Esophagus squamous epithelium (tissue), 5 donors: Measurements from ENCODE around the gene LDB3. TPM values are rescaled to one million over a fixed set of nuclear protein-coding genes. Genes with fewer than 3 reads are reported as not detected.

Experiments
- DNase-seq: peaks from one replicate; lab custom pipeline; 2025; lab: John Stamatoyannopoulos, UW
- H3K27ac ChIP-seq, 4 donors: fragments of 200-600 bp; sonication (generic); one replicate each; pipeline ENCODE4 v1.5.1; 2016 to 2019; ENCODE audit warnings: mild to moderate bottlenecking in 1 of 4
- H3K27me3 ChIP-seq, 4 donors: fragments of 200-600 bp; sonication (generic); 1 replicate in 3 of 4; 2 replicates in 1 of 4; pipeline versions ENCODE4 v1.5.1 to v1.6.0; 2017 to 2021; ENCODE audit warnings: antibody characterized with exemption in 1 of 4
- H3K36me3 ChIP-seq, 3 donors: fragments of 200-600 bp; sonication (generic); one replicate each; pipeline ENCODE4 v1.5.1; 2016 to 2019
- H3K4me1 ChIP-seq, 3 donors: fragments of 200-600 bp; sonication (generic); one replicate each; pipeline ENCODE4 v1.5.1; 2017 to 2019
- H3K4me3 ChIP-seq, 4 donors: fragments of 200-600 bp; sonication (generic); 1 replicate in 3 of 4; 2 replicates in 1 of 4; pipeline ENCODE4 v1.5.1; 2016 to 2019; ENCODE audit warnings: mild to moderate bottlenecking in 2 of 4, moderate library complexity in 1 of 4
- H3K9me3 ChIP-seq, 3 donors: fragments of 200-600 bp; sonication (generic); one replicate each; pipeline ENCODE4 v1.5.1; 2016 to 2019
- CTCF ChIP-seq, 6 experiments: fragments of 450-650 bp in 4 of 6; fragments of 200-600 bp in 2 of 6; sonication (generic) in 2 of 6; IDR thresholded peaks; one replicate each; pipeline ENCODE4 v1.5.1; 2016 to 2019; ENCODE audit warnings: antibody characterized with exemption in 6 of 6, mild to moderate bottlenecking in 4 of 6, moderate library complexity in 4 of 6
- POLR2A ChIP-seq, 4 donors: fragments of 450-650 bp; IDR thresholded peaks; one replicate each; pipeline ENCODE4 v1.6.1; 2017; ENCODE audit warnings: antibody characterized with exemption in 4 of 4, mild to moderate bottlenecking in 4 of 4, moderate library complexity in 3 of 4
- WGBS, 2 donors: methylation state at CpG; one replicate each; pipeline ENCODE4 v1.1.5; 2018; 5-methylcytosine and 5-hydroxymethylcytosine counted together
- intact Hi-C: fragments of 100-400 bp; cut with DNase I; formaldehyde crosslinking; loops from one replicate; pipeline ENCODE4 v1.15.0; 2022
- total RNA-seq, 4 donors: library from RNA; depleted of rRNA; stranded (reverse); fragments of >200 nt; gene quantifications; one replicate each; pipeline ENCODE4 v1.1.0, GENCODE V29; 2016
- donor health status: DM: yes; HTN: yes; CAD: no.

LDB3 gene
- total RNA-seq, 4 donors from 2014 or later = 0.09 to 3.4 (median 0.35) TPM

GRCh38 chr10:86709396-86710185 is 41.3 kb downstream of the LDB3 start:
- DNase-seq = no peak
- Histone ChIP-seq H3K9me3 (no peaks in the 10 kb centered on the region), H3K4me3 (no peak overlapping the region), H3K27me3 (peaks cover 0 to 23% (median 0%) of the 10 kb centered on the region in 4 donors), H3K27ac (peak overlapping the region in 2 of 4 donors; percentile 33 to 97), H3K4me1 (peaks cover 6 to 30% (median 12%) of the 10 kb centered on the region in 3 donors), H3K36me3 (no peaks in the 10 kb centered on the region)
- WGBS, 2 donors = 90 to 94% methylated on average over 6 to 8 of the region's 16 CpGs
- intact Hi-C loops = no loop called here
- TF ChIP-seq CTCF (IDR thresholded peaks at IDR 0.05) (no peak), POLR2A (IDR thresholded peaks at IDR 0.05) (no peak)

GRCh38 chr10:86710987-86711512 is 42.7 kb downstream of the LDB3 start:
- intact Hi-C loops = no loop called here
- WGBS, 2 donors = 7 to 16% methylated on average over 7 to 13 of the region's 46 CpGs

GRCh38 chr10:86711513-86712316 is 43.4 kb downstream of the LDB3 start:
- no peaks in the 10 kb centered on the region for H3K36me3 ChIP-seq
- DNase-seq = no peak
- TF ChIP-seq POLR2A (IDR thresholded peaks at IDR 0.05) (no peak), CTCF (IDR thresholded peaks at IDR 0.05) (no peak)
- intact Hi-C loops = no loop called here
- H3K27ac ChIP-seq = peak overlapping the region; percentile 94 to 98 (median 96)
- peaks cover 6 to 30% (median 12%) of the 10 kb centered on the region in 3 donors for H3K4me1 ChIP-seq
- 0% methylated on average over 12 to 20 of the region's 82 CpGs for WGBS, 2 donors
- no peaks in the 10 kb centered on the region for H3K9me3 ChIP-seq
- H3K27me3 ChIP-seq = peaks cover 0 to 31% (median 0%) of the 10 kb centered on the region in 4 donors
- peak overlapping the region; percentile 72 to 97 (median 78) for H3K4me3 ChIP-seq

More at GRCh38 chr10:86710987-86711512, 42.7 kb downstream of the LDB3 start:
- H3K27ac ChIP-seq = peak overlapping the region; percentile 94 to 98 (median 96)
- H3K4me1 ChIP-seq = peaks cover 6 to 30% (median 12%) of the 10 kb centered on the region in 3 donors
- H3K27me3 ChIP-seq = peaks cover 0 to 31% (median 0%) of the 10 kb centered on the region in 4 donors
- H3K36me3 ChIP-seq = no peaks in the 10 kb centered on the region
- no peaks in the 10 kb centered on the region for H3K9me3 ChIP-seq
- DNase-seq = no peak
- H3K4me3 ChIP-seq = peak overlapping the region; percentile 72 to 97 (median 78)
- TF ChIP-seq CTCF (IDR thresholded peaks at IDR 0.05) (peak; percentile 80 to 93 (median 88)), POLR2A (IDR thresholded peaks at IDR 0.05) (peak in 2 of 4 donors; percentile 78 to 83)

- H3K9me3 ChIP-seq = no peaks in the 10 kb centered on the region
- H3K4me3 ChIP-seq = peak overlapping the region; percentile 72 to 97 (median 78)
- DNase-seq = no peak
- WGBS, 2 donors = 37 to 41% methylated on average over 8 to 9 of the region's 9 CpGs
- H3K27me3 ChIP-seq = peaks cover 0 to 27% (median 0%) of the 10 kb centered on the region in 4 donors
- no peaks in the 10 kb centered on the region for H3K36me3 ChIP-seq
- H3K27ac ChIP-seq = peak overlapping the region; percentile 94 to 98 (median 96)
- H3K4me1 ChIP-seq = peaks cover 6 to 30% (median 12%) of the 10 kb centered on the region in 3 donors
- intact Hi-C loops = no loop called here
- no peak for TF ChIP-seq POLR2A (IDR thresholded peaks at IDR 0.05)
- TF ChIP-seq CTCF (IDR thresholded peaks at IDR 0.05) = no peak
Observed at GRCh38 chr10:86712317-86712707, 44.0 kb downstream of the LDB3 start.
